K562 (cell line): ENCODE results near the gene CCDC171.

Source experiments
- ZC3H11A ChIP-seq: IDR thresholded peaks from 2 replicates; pipeline ENCODE4 v1.6.1; 2012; ENCODE audit warnings: low read depth, low read length, improper control_type of control experiment
- TF ChIP-seq, protein P1 (sequence below), 2 experiments: fragments of 450-650 bp; formaldehyde crosslinking in 1 of 2; IDR thresholded peaks; 2 replicates each; pipeline versions ENCODE4 v1.4.0 to v1.6.1; 2014 to 2020; ENCODE audit warnings: mild to moderate bottlenecking in 2 of 2, borderline replicate concordance in 1 of 2, low read depth in 1 of 2

DNA sequence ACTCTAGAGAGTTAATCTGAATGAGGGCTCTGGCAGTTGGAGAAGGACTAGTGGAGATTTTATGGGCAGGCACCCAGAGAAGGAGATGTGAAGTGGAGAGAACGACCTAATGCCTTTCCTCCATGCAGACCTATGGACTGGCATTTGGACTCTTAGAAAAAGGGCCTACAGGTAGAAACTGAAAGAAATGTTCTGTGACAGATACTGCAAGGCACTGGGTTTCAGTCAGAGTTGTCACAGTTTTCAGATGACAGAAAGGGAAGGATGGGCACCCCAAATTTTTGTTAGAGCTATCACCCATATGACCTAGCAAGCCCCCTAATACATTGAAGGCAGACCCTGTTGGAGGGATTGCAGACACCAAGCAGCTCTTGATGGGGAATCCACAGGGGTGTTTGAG lies 406.8 kb downstream of the CCDC171 start:
- TF ChIP-seq, protein P1, sequence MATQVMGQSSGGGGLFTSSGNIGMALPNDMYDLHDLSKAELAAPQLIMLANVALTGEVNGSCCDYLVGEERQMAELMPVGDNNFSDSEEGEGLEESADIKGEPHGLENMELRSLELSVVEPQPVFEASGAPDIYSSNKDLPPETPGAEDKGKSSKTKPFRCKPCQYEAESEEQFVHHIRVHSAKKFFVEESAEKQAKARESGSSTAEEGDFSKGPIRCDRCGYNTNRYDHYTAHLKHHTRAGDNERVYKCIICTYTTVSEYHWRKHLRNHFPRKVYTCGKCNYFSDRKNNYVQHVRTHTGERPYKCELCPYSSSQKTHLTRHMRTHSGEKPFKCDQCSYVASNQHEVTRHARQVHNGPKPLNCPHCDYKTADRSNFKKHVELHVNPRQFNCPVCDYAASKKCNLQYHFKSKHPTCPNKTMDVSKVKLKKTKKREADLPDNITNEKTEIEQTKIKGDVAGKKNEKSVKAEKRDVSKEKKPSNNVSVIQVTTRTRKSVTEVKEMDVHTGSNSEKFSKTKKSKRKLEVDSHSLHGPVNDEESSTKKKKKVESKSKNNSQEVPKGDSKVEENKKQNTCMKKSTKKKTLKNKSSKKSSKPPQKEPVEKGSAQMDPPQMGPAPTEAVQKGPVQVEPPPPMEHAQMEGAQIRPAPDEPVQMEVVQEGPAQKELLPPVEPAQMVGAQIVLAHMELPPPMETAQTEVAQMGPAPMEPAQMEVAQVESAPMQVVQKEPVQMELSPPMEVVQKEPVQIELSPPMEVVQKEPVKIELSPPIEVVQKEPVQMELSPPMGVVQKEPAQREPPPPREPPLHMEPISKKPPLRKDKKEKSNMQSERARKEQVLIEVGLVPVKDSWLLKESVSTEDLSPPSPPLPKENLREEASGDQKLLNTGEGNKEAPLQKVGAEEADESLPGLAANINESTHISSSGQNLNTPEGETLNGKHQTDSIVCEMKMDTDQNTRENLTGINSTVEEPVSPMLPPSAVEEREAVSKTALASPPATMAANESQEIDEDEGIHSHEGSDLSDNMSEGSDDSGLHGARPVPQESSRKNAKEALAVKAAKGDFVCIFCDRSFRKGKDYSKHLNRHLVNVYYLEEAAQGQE (IDR thresholded peaks at IDR 0.05; ENCODE audit: borderline replicate concordance), result no peak
- TF ChIP-seq, protein P1 (CRISPR knock-in tag; IDR thresholded peaks at IDR 0.05; ENCODE audit: low read depth), result no peak
- TF ChIP-seq ZC3H11A, result no peak
